ENCODE measurements around the gene RTRAF.
A peak's percentile ranks its signal among the peaks of the same experiment; 100 is the strongest.

The RTRAF gene

GRCh38 chr14:52042371-52043289 is 53.3 kb downstream of the RTRAF start:
- no peak overlapping the region for H3K27ac Mint-ChIP-seq
- TF ChIP-seq CTCF (IDR thresholded peaks at IDR 0.05), result no peak
- H3K4me3 Mint-ChIP-seq, result no peak overlapping the region
- H3K9me3 Mint-ChIP-seq, result no peaks in the 10 kb centered on the region
- H3K36me3 Mint-ChIP-seq (ENCODE audit: low read depth), result peaks cover 34% of the 10 kb centered on the region
- H3K27me3 Mint-ChIP-seq (ENCODE audit: low read depth, poor library complexity), result peaks cover 12% of the 10 kb centered on the region
- H3K4me1 Mint-ChIP-seq, result peaks cover 33% of the 10 kb centered on the region
- DNase-seq, result no peak

- peak; percentile 61 for TF ChIP-seq CTCF (IDR thresholded peaks at IDR 0.05)
- peaks cover 44% of the 10 kb centered on the region for H3K4me1 Mint-ChIP-seq
- no peak overlapping the region for H3K4me3 Mint-ChIP-seq
- no peaks in the 10 kb centered on the region for H3K9me3 Mint-ChIP-seq
- H3K27me3 Mint-ChIP-seq (ENCODE audit: low read depth, poor library complexity), result peaks cover 12% of the 10 kb centered on the region
- no peak overlapping the region for H3K27ac Mint-ChIP-seq
- DNase-seq, result peak; percentile 59
- H3K36me3 Mint-ChIP-seq (ENCODE audit: low read depth), result peaks cover 25% of the 10 kb centered on the region
These were observed 54.3 kb downstream of the RTRAF start for GRCh38 chr14:52043690-52044089.

DNA sequence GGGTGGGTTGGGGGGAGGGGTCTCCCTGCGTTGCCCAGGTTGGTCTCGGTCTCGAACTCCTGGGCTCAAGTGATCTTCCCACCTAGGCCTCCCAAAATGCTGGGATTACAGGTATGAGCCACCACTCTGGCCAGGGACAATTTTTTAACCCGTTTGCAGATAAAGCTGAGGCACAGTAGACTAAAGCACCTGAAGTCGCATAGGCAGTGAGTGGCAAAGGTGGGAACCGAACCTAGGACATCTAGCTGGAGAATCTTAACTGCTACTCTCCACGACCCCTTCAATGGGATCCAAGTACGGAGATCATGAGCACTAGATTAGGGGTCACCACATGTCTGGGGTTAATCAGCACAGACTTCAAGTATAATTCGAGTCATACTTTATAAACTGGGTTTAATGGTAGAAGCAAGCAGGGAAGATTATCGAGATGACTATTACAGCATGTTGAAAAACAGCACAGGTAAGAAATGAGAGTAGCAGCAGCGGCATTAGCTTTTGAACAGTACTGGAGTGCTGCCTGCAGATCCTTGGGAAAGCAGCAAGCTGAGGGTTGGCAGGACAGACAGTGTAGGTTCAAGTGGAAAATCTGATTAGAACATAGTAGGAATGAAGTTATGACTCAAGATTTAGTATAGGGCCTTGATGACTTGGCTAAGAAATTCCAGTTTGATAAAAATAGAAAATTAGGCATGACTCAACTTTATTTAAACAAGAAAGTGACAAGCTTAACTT is 55.6 kb downstream of the RTRAF start:
- no peak for DNase-seq
- Mint-ChIP-seq H3K4me1 (peaks cover 52% of the 10 kb centered on the region), H3K9me3 (no peaks in the 10 kb centered on the region), H3K27ac (no peak overlapping the region), H3K4me3 (no peak overlapping the region), H3K36me3 (ENCODE audit: low read depth) (peaks cover 20% of the 10 kb centered on the region), H3K27me3 (ENCODE audit: low read depth, poor library complexity) (peaks cover 12% of the 10 kb centered on the region)
- TF ChIP-seq CTCF (IDR thresholded peaks at IDR 0.05), result no peak

DNA sequence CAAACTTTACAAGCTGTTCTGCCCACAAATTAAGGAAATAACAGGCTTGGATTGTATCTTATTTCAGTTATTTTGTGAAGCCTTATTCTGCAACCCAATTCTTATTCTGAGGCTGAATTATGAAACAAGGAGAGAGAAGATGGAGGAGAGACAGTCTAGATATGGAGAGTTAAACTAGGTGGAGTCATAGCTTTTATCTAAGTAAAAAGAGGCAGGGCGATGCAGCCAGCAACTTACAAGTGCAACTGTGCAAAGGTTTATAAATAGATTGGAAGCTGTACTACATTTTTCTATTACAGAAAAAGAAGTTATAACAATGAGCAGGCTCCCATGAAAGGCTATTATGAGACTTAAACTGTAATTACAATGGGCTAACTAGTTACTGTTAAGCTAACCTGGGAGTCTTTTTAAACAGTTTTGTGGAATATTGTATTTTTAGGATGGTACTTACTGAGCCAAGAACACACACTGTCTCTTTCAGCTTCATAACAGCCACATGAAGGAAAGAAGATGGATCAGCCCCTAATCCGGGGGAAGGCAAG is 57.1 kb downstream of the RTRAF start:
- peaks cover 12% of the 10 kb centered on the region for H3K27me3 Mint-ChIP-seq (ENCODE audit: low read depth, poor library complexity)
- no peaks in the 10 kb centered on the region for H3K9me3 Mint-ChIP-seq
- no peak for TF ChIP-seq CTCF (IDR thresholded peaks at IDR 0.05)
- peaks cover 67% of the 10 kb centered on the region for H3K4me1 Mint-ChIP-seq
- DNase-seq, result no peak
- peaks cover 9% of the 10 kb centered on the region for H3K36me3 Mint-ChIP-seq (ENCODE audit: low read depth)
- H3K4me3 Mint-ChIP-seq, result no peak overlapping the region
- peak overlapping the region; percentile 77 for H3K27ac Mint-ChIP-seq

GRCh38 chr14:52048116-52048515 is 58.8 kb downstream of the RTRAF start:
- H3K27ac Mint-ChIP-seq, result no peak overlapping the region
- no peak overlapping the region for H3K4me3 Mint-ChIP-seq
- H3K36me3 Mint-ChIP-seq (ENCODE audit: low read depth), result peaks cover 15% of the 10 kb centered on the region

More at GRCh38 chr14:52048116-52048515, 58.8 kb downstream of the RTRAF start:
- H3K27me3 Mint-ChIP-seq (ENCODE audit: low read depth, poor library complexity), result peaks cover 11% of the 10 kb centered on the region
- H3K4me1 Mint-ChIP-seq, result peaks cover 84% of the 10 kb centered on the region
- no peak for TF ChIP-seq CTCF (IDR thresholded peaks at IDR 0.05)
- no peak for DNase-seq
- no peaks in the 10 kb centered on the region for H3K9me3 Mint-ChIP-seq
